ENCODE data around the gene TKFC. TPM values are rescaled to one million over a fixed set of nuclear protein-coding genes. Genes with fewer than 3 reads are reported as not detected.

Gene TKFC
- total and polyA plus RNA-seq, 3 experiments from 2014 or later, result 31.8 to 72.4 (median 66.8) TPM

DNA sequence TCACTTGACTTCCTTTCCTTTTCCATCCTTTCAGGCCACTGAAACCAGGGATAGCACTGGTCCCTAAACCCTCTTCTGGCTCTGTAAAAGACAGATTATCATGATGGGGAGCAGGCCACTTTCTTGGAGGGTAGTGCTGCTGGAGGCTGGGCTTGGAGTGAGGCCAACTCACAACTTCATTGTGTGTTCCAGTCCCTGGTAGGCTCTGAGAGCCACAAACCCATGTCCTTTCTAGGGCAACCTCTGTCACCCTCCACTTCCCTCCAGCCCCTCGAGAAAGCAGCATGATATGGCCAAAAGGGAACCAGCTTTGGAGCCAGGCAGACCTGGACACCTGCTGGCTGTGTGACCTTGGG lies 2.3 kb downstream of the TKFC start:
- H3K9me3 ChIP-seq (ENCODE audit: low read length), result no peaks in the 10 kb centered on the region
- Mint-ChIP-seq H3K9me3 (no peaks in the 10 kb centered on the region), H3K27me3 (peaks cover 0 to 3% of the 10 kb centered on the region in 2 donors), H3K4me1 (peaks cover 37 to 51% (median 39%) of the 10 kb centered on the region in 3 donors), H3K27ac (peak overlapping the region in 7 of 8 donors; percentile 54 to 98 (median 90)), H3K36me3 (peaks cover 0 to 34% (median 2%) of the 10 kb centered on the region in 3 donors), H3K4me3 (peak overlapping the region in 2 of 7 donors; percentile 69 to 95)
- no peaks in the 10 kb centered on the region for H3K36me3 ChIP-seq (ENCODE audit: insufficient read depth, low read length)
- H3K4me1 ChIP-seq (ENCODE audit: insufficient read depth, low read length), result peaks cover 39% of the 10 kb centered on the region
- CTCF ChIA-PET, result interaction anchor here (0.9 to 5.7 kb wide), 21 partner anchors 8 to 181 kb away, joined by 3 to 159 read pairs (median 8); partner anchors contain the start of genes CPSF7, CYB561A3, SDHAF2 and TMEM138
- POLR2A ChIA-PET, result interaction anchor here (1.2 to 4.2 kb wide), 3 partner anchors 27 to 94 kb away, joined by 4 to 42 read pairs (median 10); partner anchors contain the start of genes CPSF7, CYB561A3, SDHAF2 and TMEM138
- no peak overlapping the region for H3K4me3 ChIP-seq (ENCODE audit: low read length)
- H3K27ac ChIP-seq (ENCODE audit: low read depth, low read length), result no peak overlapping the region
- no peaks in the 10 kb centered on the region for H3K27me3 ChIP-seq (ENCODE audit: insufficient read depth, low read length, poor library complexity, severe bottlenecking)
- no peak for DNase-seq

DNA sequence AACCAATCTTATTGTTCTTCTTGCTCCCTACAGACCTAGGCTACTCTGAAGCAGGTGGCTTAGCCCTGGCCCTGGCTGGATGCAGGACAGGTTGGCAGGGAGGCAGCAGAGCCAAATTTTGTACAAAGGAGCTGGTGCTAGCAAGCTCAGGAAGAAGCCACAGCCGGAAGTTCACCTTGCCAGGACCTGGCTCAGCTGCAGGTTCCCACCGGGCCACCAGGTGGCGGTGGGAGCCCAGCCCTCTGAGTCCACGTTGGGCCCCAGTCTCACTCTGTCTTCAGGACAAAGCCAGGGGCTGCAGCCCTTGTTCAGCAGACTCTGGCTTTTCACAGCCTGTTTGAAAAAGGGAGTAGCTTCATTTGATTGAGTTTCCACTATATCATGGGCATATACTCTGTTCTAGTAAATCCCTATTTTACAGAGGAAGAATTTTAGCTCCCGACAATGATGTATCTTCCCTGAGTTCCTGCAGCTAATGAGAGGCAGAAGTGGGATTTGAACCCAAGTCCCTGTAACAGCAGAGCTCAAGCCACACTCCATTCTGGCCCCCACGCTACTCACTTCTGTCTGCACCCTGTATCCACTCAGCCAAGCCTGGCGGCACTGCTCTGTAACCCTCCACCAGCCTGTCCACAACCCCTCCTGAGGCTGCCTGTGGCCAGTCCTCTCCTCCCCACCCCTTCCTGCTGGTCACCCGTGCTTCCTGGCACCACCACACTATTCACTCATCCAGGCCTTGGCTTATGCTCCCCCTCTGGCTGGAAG lies 3.3 kb downstream of the TKFC start:
- H3K27ac Mint-ChIP-seq, result peak overlapping the region; percentile 81 to 96 (median 90)

DNA sequence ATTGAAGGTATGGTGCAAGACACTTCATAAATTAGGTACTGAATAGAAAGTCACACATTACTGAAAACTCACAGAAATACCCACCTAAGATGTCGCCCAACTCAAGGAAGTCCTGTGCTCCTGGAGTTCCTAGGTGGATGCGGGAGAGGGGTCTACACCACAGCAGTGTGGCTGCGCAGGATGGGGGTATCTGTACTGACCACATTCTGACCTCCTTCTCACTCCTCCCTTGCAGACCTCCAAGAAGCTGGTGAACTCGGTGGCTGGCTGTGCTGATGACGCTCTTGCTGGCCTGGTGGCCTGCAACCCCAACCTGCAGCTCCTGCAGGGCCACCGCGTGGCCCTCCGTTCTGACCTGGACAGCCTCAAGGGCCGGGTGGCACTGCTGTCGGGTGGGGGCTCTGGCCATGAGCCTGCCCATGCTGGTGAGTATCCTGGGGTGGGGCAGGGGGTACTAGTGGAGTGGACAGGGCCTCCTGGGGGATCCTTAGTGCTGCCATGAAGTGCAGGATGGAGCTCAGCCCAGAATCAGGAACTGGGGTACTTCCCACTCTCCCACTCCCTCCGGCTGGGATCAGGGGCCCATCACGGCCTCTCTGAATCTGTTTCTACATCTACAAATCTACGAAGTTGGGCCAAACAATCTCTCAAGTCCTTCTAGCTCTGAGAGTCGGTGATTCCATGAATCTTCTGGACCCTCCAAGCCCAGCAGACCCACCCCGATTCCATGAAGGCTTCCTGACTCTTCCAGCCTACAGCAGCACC lies 4.9 kb downstream of the TKFC start:
- peaks cover 19% of the 10 kb centered on the region for H3K4me1 ChIP-seq (ENCODE audit: insufficient read depth, low read length)
- CTCF ChIA-PET, result interaction anchor here (1.1 to 5.7 kb wide), 7 partner anchors 20 to 179 kb away, joined by 3 to 159 read pairs (median 14); partner anchors contain the start of gene TMEM216
- peaks cover 0 to 26% (median 8%) of the 10 kb centered on the region in 3 donors for H3K36me3 Mint-ChIP-seq
- no peak overlapping the region for H3K4me3 Mint-ChIP-seq
- no peaks in the 10 kb centered on the region for H3K36me3 ChIP-seq (ENCODE audit: insufficient read depth, low read length)
- H3K4me3 ChIP-seq (ENCODE audit: low read length), result no peak overlapping the region
- peaks cover 0 to 3% of the 10 kb centered on the region in 2 donors for H3K27me3 Mint-ChIP-seq
- peaks cover 14 to 25% (median 16%) of the 10 kb centered on the region in 3 donors for H3K4me1 Mint-ChIP-seq
- DNase-seq, result no peak
- no peak overlapping the region for H3K27ac ChIP-seq (ENCODE audit: low read depth, low read length)
- H3K27me3 ChIP-seq (ENCODE audit: insufficient read depth, low read length, poor library complexity, severe bottlenecking), result no peaks in the 10 kb centered on the region
- H3K27ac Mint-ChIP-seq, result no peak overlapping the region
- H3K9me3 ChIP-seq (ENCODE audit: low read length), result no peaks in the 10 kb centered on the region
- POLR2A ChIA-PET, result interaction anchor here (1.4 kb wide), 1 partner anchor 24 kb away, joined by 4 read pairs; the partner anchor contains the start of gene TMEM138
- no peaks in the 10 kb centered on the region for H3K9me3 Mint-ChIP-seq

More for the DNA sequence above, 3.3 kb downstream of the TKFC start:
- peaks cover 28 to 41% (median 29%) of the 10 kb centered on the region in 3 donors for H3K4me1 Mint-ChIP-seq
- H3K9me3 ChIP-seq (ENCODE audit: low read length), result no peaks in the 10 kb centered on the region
- H3K36me3 Mint-ChIP-seq, result peaks cover 0 to 31% (median 5%) of the 10 kb centered on the region in 3 donors
- POLR2A ChIA-PET, result interaction anchor here (0.9 to 4.2 kb wide), 6 partner anchors 17 to 93 kb away, joined by 3 to 42 read pairs (median 8); partner anchors contain the start of genes CPSF7, CYB561A3, SDHAF2 and TMEM138
- no peak overlapping the region for H3K27ac ChIP-seq (ENCODE audit: low read depth, low read length)
- H3K4me3 Mint-ChIP-seq, result peak overlapping the region in 2 of 7 donors; percentile 13 to 79
- H3K4me3 ChIP-seq (ENCODE audit: low read length), result no peak overlapping the region
- CTCF ChIA-PET, result interaction anchor here (0.8 to 5.7 kb wide), 31 partner anchors 8 to 180 kb away, joined by 3 to 159 read pairs (median 6); partner anchors contain the start of genes CPSF7, CYB561A3, SDHAF2 and TMEM138
- peak; percentile 73 to 86 (median 79) for DNase-seq
- H3K9me3 Mint-ChIP-seq, result no peaks in the 10 kb centered on the region
- peaks cover 0 to 3% of the 10 kb centered on the region in 2 donors for H3K27me3 Mint-ChIP-seq
- no peaks in the 10 kb centered on the region for H3K27me3 ChIP-seq (ENCODE audit: insufficient read depth, low read length, poor library complexity, severe bottlenecking)
- H3K4me1 ChIP-seq (ENCODE audit: insufficient read depth, low read length), result peaks cover 30% of the 10 kb centered on the region
- H3K36me3 ChIP-seq (ENCODE audit: insufficient read depth, low read length), result no peaks in the 10 kb centered on the region

DNA sequence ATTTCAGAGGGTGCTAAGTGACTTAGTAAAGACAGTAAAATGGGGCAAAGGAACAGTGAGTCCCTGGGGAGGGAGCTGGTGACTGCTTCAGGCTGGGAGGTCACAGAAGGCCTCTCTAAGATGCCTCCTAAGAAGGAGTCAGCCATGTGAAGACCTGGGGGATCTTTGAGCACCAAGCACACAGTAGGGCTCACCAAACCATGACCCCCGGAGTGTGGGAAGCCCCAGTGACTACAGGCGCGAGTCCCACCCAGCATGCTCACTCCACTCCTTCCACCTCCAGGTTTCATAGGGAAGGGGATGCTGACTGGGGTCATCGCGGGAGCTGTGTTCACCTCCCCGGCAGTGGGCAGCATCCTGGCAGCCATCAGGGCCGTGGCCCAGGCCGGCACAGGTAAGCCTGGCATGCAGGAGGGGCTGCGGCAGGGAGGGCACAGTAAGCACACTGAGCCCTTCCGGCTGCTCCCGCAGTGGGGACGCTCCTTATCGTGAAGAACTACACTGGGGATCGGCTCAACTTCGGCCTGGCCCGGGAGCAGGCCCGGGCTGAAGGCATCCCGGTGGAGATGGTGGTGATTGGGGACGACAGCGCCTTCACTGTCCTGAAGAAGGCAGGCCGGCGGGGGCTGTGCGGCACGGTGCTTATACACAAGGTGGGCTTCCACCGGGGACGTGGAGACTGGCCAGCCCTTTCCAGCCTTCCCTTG lies 5.9 kb downstream of the TKFC start:
- no peak for DNase-seq
- H3K4me3 Mint-ChIP-seq, result no peak overlapping the region
- POLR2A ChIA-PET, result interaction anchor here (1.4 kb wide), 1 partner anchor 23 kb away, joined by 4 read pairs; the partner anchor contains the start of gene TMEM138
- Histone ChIP-seq H3K27ac (ENCODE audit: low read depth, low read length) (no peak overlapping the region), H3K9me3 (ENCODE audit: low read length) (no peaks in the 10 kb centered on the region), H3K27me3 (ENCODE audit: insufficient read depth, low read length, poor library complexity, severe bottlenecking) (no peaks in the 10 kb centered on the region), H3K36me3 (ENCODE audit: insufficient read depth, low read length) (no peaks in the 10 kb centered on the region), H3K4me1 (ENCODE audit: insufficient read depth, low read length) (peaks cover 12% of the 10 kb centered on the region), H3K4me3 (ENCODE audit: low read length) (no peak overlapping the region)
- CTCF ChIA-PET, result interaction anchor here (1.0 to 5.7 kb wide), 4 partner anchors 46 to 84 kb away, joined by 3 to 159 read pairs (median 3); partner anchors contain the start of gene TMEM216
- H3K9me3 Mint-ChIP-seq, result no peaks in the 10 kb centered on the region
- no peak overlapping the region for H3K27ac Mint-ChIP-seq
- H3K27me3 Mint-ChIP-seq, result peaks cover 0 to 1% of the 10 kb centered on the region in 2 donors
- H3K4me1 Mint-ChIP-seq, result peaks cover 8 to 16% (median 9%) of the 10 kb centered on the region in 3 donors
- H3K36me3 Mint-ChIP-seq, result peaks cover 0 to 23% (median 8%) of the 10 kb centered on the region in 3 donors

DNA sequence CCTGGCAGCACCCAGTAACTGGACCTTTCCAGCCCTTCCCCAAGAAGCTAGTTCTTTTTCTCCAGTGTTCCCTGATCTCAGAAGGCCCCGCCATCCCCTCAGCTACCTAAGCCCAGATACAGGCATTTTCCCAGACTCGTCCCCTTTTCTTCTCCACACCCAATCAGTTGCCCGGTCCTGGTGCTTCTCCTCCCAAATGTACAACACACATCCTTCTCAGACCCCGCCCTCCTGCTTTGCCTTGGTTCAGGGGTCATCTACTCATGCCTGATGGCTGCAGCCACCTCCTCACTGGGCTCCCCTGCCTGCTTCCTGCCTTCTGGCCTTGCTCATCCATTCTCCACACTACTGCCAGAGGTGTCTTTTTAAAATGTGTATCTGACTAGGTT lies 6.5 kb downstream of the TKFC start:
- Histone ChIP-seq H3K27me3 (ENCODE audit: insufficient read depth, low read length, poor library complexity, severe bottlenecking) (no peaks in the 10 kb centered on the region), H3K27ac (ENCODE audit: low read depth, low read length) (no peak overlapping the region), H3K36me3 (ENCODE audit: insufficient read depth, low read length) (no peaks in the 10 kb centered on the region), H3K9me3 (ENCODE audit: low read length) (no peaks in the 10 kb centered on the region), H3K4me3 (ENCODE audit: low read length) (no peak overlapping the region), H3K4me1 (ENCODE audit: insufficient read depth, low read length) (peaks cover 8% of the 10 kb centered on the region)
- Mint-ChIP-seq H3K36me3 (peaks cover 0 to 24% (median 8%) of the 10 kb centered on the region in 3 donors), H3K9me3 (no peaks in the 10 kb centered on the region), H3K27me3 (no peaks in the 10 kb centered on the region), H3K4me1 (peaks cover 8 to 11% (median 9%) of the 10 kb centered on the region in 3 donors), H3K27ac (peak overlapping the region in 1 of 8 donors; percentile 46), H3K4me3 (no peak overlapping the region)
- ChIA-PET CTCF (interaction anchor here (1.0 to 5.7 kb wide), 3 partner anchors 45 to 57 kb away, joined by 3 to 159 read pairs (median 3); partner anchors contain the start of gene TMEM216), POLR2A (no interaction called here)
- DNase-seq, result no peak

DNA sequence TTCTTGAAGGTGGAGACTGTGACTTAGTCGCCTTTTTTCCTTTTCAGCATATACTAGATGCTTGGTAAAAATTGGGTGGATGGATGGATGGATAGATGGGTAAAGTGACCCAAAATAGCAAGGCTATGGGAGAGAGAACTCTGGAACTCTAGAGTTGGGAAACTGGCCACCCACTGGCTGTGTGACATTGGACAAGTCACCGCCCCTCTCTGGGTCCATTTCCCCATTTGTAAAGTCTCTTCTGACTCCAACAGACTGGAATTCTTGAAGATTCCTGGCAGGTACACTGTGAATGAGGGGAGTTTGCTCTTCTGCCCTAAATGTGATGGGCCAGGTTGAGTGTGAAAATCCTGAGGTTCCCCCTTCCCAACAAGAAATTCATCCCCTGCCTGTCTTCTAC lies 8.0 kb downstream of the TKFC start:
- peaks cover 6 to 9% (median 7%) of the 10 kb centered on the region in 3 donors for H3K4me1 Mint-ChIP-seq
- CTCF ChIA-PET, result interaction anchor here (1.2 to 5.7 kb wide), 2 partner anchors 44 kb away, joined by 5 to 159 read pairs; no protein-coding TSS in a partner anchor
- no peak overlapping the region for H3K4me3 ChIP-seq (ENCODE audit: low read length)
- no peak overlapping the region for H3K27ac ChIP-seq (ENCODE audit: low read depth, low read length)
- no peaks in the 10 kb centered on the region for H3K9me3 Mint-ChIP-seq
- no peaks in the 10 kb centered on the region for H3K36me3 ChIP-seq (ENCODE audit: insufficient read depth, low read length)
- peaks cover 0 to 29% (median 8%) of the 10 kb centered on the region in 3 donors for H3K36me3 Mint-ChIP-seq
- no peak for DNase-seq
- POLR2A ChIA-PET, result no interaction called here
- no peaks in the 10 kb centered on the region for H3K27me3 ChIP-seq (ENCODE audit: insufficient read depth, low read length, poor library complexity, severe bottlenecking)
- H3K27me3 Mint-ChIP-seq, result no peaks in the 10 kb centered on the region
- no peak overlapping the region for H3K4me3 Mint-ChIP-seq
- H3K9me3 ChIP-seq (ENCODE audit: low read length), result no peaks in the 10 kb centered on the region
- no peak overlapping the region for H3K27ac Mint-ChIP-seq
- H3K4me1 ChIP-seq (ENCODE audit: insufficient read depth, low read length), result peaks cover 5% of the 10 kb centered on the region

DNA sequence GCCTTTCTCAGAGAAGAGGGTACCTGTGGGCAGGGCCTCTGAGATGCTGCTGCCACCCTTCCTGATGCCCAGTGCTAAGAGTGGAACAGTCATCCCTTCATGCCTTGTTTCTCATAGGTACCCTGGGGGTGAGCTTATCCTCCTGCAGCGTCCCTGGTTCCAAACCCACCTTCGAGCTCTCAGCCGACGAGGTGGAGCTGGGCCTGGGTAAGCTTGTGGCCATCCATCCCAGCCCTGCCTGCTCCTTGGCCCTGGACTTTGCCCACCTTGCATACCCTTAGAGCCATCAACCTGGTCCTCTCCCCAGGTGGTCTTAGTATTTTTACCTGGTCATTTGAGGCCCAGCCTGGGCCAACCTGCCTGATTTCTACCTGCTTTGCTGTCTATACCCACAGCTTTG lies 8.7 kb downstream of the TKFC start:
- no peaks in the 10 kb centered on the region for H3K9me3 ChIP-seq (ENCODE audit: low read length)
- H3K27me3 Mint-ChIP-seq, result no peaks in the 10 kb centered on the region
- DNase-seq, result no peak
- H3K4me1 Mint-ChIP-seq, result peaks cover 0 to 4% (median 2%) of the 10 kb centered on the region in 3 donors
- ChIA-PET POLR2A (no interaction called here), CTCF (interaction anchor here (1.2 kb wide), 1 partner anchor 43 kb away, joined by 5 read pairs; no protein-coding TSS in a partner anchor)
- H3K27ac ChIP-seq (ENCODE audit: low read depth, low read length), result peak overlapping the region; percentile 18
- H3K27ac Mint-ChIP-seq, result peak overlapping the region in 2 of 8 donors; percentile 17 to 70
- H3K36me3 ChIP-seq (ENCODE audit: insufficient read depth, low read length), result no peaks in the 10 kb centered on the region
- peaks cover 0 to 33% (median 8%) of the 10 kb centered on the region in 3 donors for H3K36me3 Mint-ChIP-seq
- no peak overlapping the region for H3K4me3 ChIP-seq (ENCODE audit: low read length)
- no peak overlapping the region for H3K4me3 Mint-ChIP-seq
- no peaks in the 10 kb centered on the region for H3K27me3 ChIP-seq (ENCODE audit: insufficient read depth, low read length, poor library complexity, severe bottlenecking)
- no peaks in the 10 kb centered on the region for H3K9me3 Mint-ChIP-seq
- H3K4me1 ChIP-seq (ENCODE audit: insufficient read depth, low read length), result no peaks in the 10 kb centered on the region

Measured in CD8-positive, alpha-beta memory T cell (primary cell).